ENCODE measurements around the gene ECE1.

DNA sequence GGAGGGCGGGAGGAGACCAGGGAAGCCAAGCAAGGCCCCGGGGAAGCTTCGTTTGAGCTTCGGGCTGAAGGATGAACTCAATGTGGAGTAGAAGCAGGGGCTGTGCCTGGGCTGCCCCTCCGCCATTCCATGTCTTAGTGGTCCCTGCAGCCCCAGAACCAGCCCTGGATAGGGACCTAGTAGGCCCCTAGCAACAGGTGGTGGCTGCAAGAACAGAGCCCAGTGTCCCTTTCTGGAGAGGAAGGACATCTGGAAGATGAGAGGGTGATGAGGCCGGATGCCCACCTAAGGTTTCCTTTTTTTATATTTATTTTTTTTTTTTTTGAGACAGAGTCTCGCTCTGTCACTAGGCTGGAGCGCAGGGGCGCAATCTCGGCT lies 27.2 kb downstream of the ECE1 start:
- no peak for TF ChIP-seq POLR2A (IDR thresholded peaks at IDR 0.05)
- TF ChIP-seq, protein P1, sequence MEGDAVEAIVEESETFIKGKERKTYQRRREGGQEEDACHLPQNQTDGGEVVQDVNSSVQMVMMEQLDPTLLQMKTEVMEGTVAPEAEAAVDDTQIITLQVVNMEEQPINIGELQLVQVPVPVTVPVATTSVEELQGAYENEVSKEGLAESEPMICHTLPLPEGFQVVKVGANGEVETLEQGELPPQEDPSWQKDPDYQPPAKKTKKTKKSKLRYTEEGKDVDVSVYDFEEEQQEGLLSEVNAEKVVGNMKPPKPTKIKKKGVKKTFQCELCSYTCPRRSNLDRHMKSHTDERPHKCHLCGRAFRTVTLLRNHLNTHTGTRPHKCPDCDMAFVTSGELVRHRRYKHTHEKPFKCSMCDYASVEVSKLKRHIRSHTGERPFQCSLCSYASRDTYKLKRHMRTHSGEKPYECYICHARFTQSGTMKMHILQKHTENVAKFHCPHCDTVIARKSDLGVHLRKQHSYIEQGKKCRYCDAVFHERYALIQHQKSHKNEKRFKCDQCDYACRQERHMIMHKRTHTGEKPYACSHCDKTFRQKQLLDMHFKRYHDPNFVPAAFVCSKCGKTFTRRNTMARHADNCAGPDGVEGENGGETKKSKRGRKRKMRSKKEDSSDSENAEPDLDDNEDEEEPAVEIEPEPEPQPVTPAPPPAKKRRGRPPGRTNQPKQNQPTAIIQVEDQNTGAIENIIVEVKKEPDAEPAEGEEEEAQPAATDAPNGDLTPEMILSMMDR (IDR thresholded peaks at IDR 0.05), result no peak
